Measurements from ENCODE around the gene CDH5.

DNA sequence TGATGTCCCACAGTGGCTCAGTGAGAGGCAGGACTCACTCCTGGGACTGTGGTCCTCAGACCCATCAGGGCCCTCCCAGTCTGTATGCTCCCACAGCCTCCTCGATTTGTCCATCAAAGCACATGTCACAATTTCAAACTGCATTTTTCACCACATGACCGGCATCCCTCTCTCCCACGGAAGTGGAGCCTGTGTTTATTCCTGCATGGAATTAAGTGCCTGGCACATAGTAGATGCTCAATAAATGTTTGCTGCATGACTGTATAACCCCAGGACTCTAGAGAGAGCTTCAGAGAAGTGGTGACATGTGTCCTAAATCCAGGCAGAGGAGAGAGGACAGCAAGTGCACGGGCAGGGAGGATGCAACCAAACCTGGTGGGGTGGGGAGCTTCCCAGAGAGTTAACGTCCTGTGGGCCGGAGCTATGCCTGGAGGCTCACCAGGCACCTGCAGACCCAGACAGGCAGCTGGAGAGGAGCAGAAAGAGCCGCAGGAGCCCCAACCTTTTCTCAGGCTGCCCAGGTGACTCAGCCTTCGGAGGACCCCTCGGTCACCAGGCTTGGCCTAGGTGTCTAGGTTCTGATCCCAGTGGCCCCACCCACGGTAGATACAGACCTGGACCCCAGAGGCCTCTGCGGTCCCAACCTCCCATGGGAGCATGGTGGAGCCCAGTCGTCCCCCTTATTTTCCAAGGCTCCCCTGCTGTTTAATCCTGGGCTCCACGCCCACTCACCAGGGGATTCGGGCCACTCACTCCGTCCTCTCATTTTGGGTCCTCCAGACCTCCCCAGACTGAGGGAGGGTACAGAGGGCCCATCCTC lies 5.8 kb downstream of the CDH5 start:
- TF ChIP-seq, protein P1, sequence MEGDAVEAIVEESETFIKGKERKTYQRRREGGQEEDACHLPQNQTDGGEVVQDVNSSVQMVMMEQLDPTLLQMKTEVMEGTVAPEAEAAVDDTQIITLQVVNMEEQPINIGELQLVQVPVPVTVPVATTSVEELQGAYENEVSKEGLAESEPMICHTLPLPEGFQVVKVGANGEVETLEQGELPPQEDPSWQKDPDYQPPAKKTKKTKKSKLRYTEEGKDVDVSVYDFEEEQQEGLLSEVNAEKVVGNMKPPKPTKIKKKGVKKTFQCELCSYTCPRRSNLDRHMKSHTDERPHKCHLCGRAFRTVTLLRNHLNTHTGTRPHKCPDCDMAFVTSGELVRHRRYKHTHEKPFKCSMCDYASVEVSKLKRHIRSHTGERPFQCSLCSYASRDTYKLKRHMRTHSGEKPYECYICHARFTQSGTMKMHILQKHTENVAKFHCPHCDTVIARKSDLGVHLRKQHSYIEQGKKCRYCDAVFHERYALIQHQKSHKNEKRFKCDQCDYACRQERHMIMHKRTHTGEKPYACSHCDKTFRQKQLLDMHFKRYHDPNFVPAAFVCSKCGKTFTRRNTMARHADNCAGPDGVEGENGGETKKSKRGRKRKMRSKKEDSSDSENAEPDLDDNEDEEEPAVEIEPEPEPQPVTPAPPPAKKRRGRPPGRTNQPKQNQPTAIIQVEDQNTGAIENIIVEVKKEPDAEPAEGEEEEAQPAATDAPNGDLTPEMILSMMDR (IDR thresholded peaks at IDR 0.05): no peak
- no peak for TF ChIP-seq POLR2A (IDR thresholded peaks at IDR 0.05)
